ENCODE results near the gene APOO. TPM values are rescaled to one million over a fixed set of nuclear protein-coding genes. Genes with fewer than 3 reads are reported as not detected.

The APOO gene
- 48.5 and 59.4 TPM in 2 replicates for polyA plus RNA-seq (2011; rRNA removed)
- 30.5 and 33.8 TPM in 2 replicates for polyA plus RNA-seq (2012; cell fraction: cytosol; rRNA removed)
- polyA plus RNA-seq (2012; cell fraction: nucleus; rRNA removed) = 10.6 and 10.7 TPM in 2 replicates
- polyA plus RNA-seq (2017; fragmentation: RNase III; extraction: RNeasy Plus Mini Kit Qiagen cat#74134 plus additional on column Dnase treatment) = 33.3 to 35.1 TPM (median 33.5 TPM) in 3 replicates
- 9.4 and 9.8 TPM in 2 replicates for polyA minus RNA-seq (2011; rRNA and poly(A)+ RNA removed)

DNA sequence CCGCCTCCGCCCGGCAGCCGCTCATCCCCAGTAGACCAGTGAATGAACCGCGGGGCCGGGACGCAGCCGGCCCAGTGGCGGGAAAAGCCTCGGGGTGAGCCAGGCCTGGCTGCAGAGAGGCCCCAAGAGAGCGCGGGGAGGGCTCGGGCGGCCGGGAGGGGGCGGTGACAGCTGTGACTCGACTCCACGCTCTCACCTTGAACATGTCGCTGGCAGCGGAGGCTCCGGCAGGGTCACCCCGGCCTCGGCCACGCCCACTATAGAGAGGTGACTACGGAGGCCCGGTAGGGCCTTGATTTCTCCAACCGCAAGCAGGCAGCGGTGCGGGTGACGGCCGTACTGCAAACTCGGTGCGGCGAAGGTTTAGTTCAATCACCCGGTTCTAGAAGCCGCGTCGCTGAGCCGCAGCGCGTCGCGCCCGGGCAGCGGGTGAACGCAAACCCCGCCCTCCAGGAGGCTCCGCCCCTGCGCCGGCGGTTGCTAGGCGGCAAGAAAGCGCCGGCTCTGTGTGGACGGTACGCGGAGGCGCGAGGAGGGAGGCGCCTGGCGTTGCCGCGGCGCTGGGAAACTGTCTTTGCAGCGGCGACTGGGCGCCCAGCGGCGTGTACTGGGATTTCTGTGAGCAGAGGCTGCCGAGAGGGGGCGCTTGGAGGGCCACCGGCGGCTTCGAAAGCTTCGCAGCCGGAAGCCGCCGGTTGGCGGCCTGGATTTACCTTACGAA lies at the start of gene APOO, which contains the start of gene CXorf58:
Gene APOO (minus strand): TSS at position 441 of the 721 bp plus-strand sequence. CDS start 236 bp downstream, at position 205.
Gene CXorf58 (plus strand): TSS at position 509 of the 721 bp plus-strand sequence. CDS start 2,297 bp downstream, outside the sequence.
- peak; percentile 82 to 96 for DNase-seq (ENCODE audit: low read depth in 1 of 2, low spot score in 1 of 2)
- ChIA-PET POLR2A (interaction anchor here (0.6 to 2.8 kb wide), 4 partner anchors 118 to 146 kb away, joined by 3 to 18 read pairs (median 12); partner anchors contain the start of genes EIF2S3 and SAT1), CTCF (interaction anchor here (0.5 to 10.0 kb wide), 23 partner anchors 9 to 214 kb away, joined by 3 to 312 read pairs (median 3); partner anchors contain the start of genes EIF2S3 and SAT1)
- no peak for TF ChIP-seq FOSL2 (IDR thresholded peaks at IDR 0.05)
- TF ChIP-seq FOSL2 (CRISPR knock-in tag; IDR thresholded peaks at IDR 0.05) = no peak
- no peak for TF ChIP-seq POLR2AphosphoS2 (conservative IDR thresholded peaks at IDR 0.05; ENCODE audit: low read length)
- TF ChIP-seq ZNF302 (CRISPR knock-in tag; IDR thresholded peaks at IDR 0.05) = no peak
- TF ChIP-seq CBX8 (IDR thresholded peaks at IDR 0.05) = no peak
- TF ChIP-seq CBX2 (IDR thresholded peaks at IDR 0.05; ENCODE audit: borderline replicate concordance, low read depth) = no peak
- no peak for TF ChIP-seq EP300 (IDR thresholded peaks at IDR 0.05)
- TF ChIP-seq, protein P1, sequence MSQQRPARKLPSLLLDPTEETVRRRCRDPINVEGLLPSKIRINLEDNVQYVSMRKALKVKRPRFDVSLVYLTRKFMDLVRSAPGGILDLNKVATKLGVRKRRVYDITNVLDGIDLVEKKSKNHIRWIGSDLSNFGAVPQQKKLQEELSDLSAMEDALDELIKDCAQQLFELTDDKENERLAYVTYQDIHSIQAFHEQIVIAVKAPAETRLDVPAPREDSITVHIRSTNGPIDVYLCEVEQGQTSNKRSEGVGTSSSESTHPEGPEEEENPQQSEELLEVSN (IDR thresholded peaks at IDR 0.05; ENCODE audit: borderline replicate concordance, low read depth) = peak; percentile 42; the same call in 1 of the 2 replicates
- TF ChIP-seq PHF8 (IDR thresholded peaks at IDR 0.05; ENCODE audit: borderline replicate concordance, low read depth) = peak; percentile 54
- TF ChIP-seq, protein P2, sequence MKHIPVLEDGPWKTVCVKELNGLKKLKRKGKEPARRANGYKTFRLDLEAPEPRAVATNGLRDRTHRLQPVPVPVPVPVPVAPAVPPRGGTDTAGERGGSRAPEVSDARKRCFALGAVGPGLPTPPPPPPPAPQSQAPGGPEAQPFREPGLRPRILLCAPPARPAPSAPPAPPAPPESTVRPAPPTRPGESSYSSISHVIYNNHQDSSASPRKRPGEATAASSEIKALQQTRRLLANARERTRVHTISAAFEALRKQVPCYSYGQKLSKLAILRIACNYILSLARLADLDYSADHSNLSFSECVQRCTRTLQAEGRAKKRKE (CRISPR knock-in tag; IDR thresholded peaks at IDR 0.05; ENCODE audit: low read depth) = no peak
- TF ChIP-seq, protein P3, sequence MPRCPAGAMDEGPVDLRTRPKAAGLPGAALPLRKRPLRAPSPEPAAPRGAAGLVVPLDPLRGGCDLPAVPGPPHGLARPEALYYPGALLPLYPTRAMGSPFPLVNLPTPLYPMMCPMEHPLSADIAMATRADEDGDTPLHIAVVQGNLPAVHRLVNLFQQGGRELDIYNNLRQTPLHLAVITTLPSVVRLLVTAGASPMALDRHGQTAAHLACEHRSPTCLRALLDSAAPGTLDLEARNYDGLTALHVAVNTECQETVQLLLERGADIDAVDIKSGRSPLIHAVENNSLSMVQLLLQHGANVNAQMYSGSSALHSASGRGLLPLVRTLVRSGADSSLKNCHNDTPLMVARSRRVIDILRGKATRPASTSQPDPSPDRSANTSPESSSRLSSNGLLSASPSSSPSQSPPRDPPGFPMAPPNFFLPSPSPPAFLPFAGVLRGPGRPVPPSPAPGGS (IDR thresholded peaks at IDR 0.05) = no peak
- no peak for TF ChIP-seq HDAC2 (IDR thresholded peaks at IDR 0.05)
- TF ChIP-seq EHF (CRISPR knock-in tag; IDR thresholded peaks at IDR 0.05) = no peak
- TF ChIP-seq ZSCAN20 (CRISPR knock-in tag; IDR thresholded peaks at IDR 0.05) = no peak
- TF ChIP-seq CEBPB (IDR thresholded peaks at IDR 0.05) = no peak; a peak in 1 of 4 replicates
- 0 out of 2 replicates have a peak, but pooled peaks have one; percentile 42 for TF ChIP-seq MYC (IDR thresholded peaks at IDR 0.05; ENCODE audit: borderline replicate concordance, low read length)
- TF ChIP-seq HOXB5 (CRISPR knock-in tag; IDR thresholded peaks at IDR 0.05) = 0 out of 2 replicates have a peak, but pooled peaks have one; percentile 29
- TF ChIP-seq EHMT2 (IDR thresholded peaks at IDR 0.05; ENCODE audit: low read depth) = no peak
- no peak for TF ChIP-seq ZFP36 (IDR thresholded peaks at IDR 0.05; ENCODE audit: borderline replicate concordance, partially characterized antibody)
- TF ChIP-seq GATA3 (IDR thresholded peaks at IDR 0.05; ENCODE audit: borderline replicate concordance) = peak; percentile 18; the same call in 1 of the 2 replicates
- TF ChIP-seq, protein P4, sequence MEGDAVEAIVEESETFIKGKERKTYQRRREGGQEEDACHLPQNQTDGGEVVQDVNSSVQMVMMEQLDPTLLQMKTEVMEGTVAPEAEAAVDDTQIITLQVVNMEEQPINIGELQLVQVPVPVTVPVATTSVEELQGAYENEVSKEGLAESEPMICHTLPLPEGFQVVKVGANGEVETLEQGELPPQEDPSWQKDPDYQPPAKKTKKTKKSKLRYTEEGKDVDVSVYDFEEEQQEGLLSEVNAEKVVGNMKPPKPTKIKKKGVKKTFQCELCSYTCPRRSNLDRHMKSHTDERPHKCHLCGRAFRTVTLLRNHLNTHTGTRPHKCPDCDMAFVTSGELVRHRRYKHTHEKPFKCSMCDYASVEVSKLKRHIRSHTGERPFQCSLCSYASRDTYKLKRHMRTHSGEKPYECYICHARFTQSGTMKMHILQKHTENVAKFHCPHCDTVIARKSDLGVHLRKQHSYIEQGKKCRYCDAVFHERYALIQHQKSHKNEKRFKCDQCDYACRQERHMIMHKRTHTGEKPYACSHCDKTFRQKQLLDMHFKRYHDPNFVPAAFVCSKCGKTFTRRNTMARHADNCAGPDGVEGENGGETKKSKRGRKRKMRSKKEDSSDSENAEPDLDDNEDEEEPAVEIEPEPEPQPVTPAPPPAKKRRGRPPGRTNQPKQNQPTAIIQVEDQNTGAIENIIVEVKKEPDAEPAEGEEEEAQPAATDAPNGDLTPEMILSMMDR (IDR thresholded peaks at IDR 0.05) = peak; percentile 82
- no peak for TF ChIP-seq FOSB (CRISPR knock-in tag; IDR thresholded peaks at IDR 0.05)
- 0 out of 2 replicates have a peak, but pooled peaks have one; percentile 42 for TF ChIP-seq ESRRA (IDR thresholded peaks at IDR 0.05; ENCODE audit: borderline replicate concordance, low read length)
- TF ChIP-seq JUN (IDR thresholded peaks at IDR 0.05) = peak; percentile 45 to 82; a peak in 2 of 5 replicates
- no peak for TF ChIP-seq KDM5A (IDR thresholded peaks at IDR 0.05)
- TF ChIP-seq BHLHE40 (IDR thresholded peaks at IDR 0.05; ENCODE audit: low read depth, low read length) = no peak
- TF ChIP-seq, protein P5, sequence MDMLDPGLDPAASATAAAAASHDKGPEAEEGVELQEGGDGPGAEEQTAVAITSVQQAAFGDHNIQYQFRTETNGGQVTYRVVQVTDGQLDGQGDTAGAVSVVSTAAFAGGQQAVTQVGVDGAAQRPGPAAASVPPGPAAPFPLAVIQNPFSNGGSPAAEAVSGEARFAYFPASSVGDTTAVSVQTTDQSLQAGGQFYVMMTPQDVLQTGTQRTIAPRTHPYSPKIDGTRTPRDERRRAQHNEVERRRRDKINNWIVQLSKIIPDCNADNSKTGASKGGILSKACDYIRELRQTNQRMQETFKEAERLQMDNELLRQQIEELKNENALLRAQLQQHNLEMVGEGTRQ (IDR thresholded peaks at IDR 0.05) = no peak
- TF ChIP-seq HOXA7 (CRISPR knock-in tag; IDR thresholded peaks at IDR 0.05) = no peak
- TF ChIP-seq HEYL (CRISPR knock-in tag; IDR thresholded peaks at IDR 0.05) = no peak
- TF ChIP-seq RNF2 (IDR thresholded peaks at IDR 0.05; ENCODE audit: borderline replicate concordance, low read depth) = no peak
- no peak for TF ChIP-seq TFCP2L1 (CRISPR knock-in tag; IDR thresholded peaks at IDR 0.05)
- no peak for TF ChIP-seq SREBF2 (IDR thresholded peaks at IDR 0.05)
- TF ChIP-seq, protein P6, sequence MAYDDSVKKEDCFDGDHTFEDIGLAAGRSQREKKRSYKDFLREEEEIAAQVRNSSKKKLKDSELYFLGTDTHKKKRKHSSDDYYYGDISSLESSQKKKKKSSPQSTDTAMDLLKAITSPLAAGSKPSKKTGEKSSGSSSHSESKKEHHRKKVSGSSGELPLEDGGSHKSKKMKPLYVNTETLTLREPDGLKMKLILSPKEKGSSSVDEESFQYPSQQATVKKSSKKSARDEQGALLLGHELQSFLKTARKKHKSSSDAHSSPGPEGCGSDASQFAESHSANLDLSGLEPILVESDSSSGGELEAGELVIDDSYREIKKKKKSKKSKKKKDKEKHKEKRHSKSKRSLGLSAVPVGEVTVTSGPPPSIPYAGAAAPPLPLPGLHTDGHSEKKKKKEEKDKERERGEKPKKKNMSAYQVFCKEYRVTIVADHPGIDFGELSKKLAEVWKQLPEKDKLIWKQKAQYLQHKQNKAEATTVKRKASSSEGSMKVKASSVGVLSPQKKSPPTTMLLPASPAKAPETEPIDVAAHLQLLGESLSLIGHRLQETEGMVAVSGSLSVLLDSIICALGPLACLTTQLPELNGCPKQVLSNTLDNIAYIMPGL (CRISPR knock-in tag; IDR thresholded peaks at IDR 0.05; ENCODE audit: borderline replicate concordance) = no peak
- peak; percentile 34; the same call in 1 of the 2 replicates for TF ChIP-seq POLR2A (IDR thresholded peaks at IDR 0.05; ENCODE audit: low read length)

More for the DNA sequence above, at the start of gene APOO, which contains the start of gene CXorf58:
- WGBS (ENCODE audit: missing lambda C conversion rate) = 1% methylated on average over 16 of the region's 81 CpGs
- Histone ChIP-seq H3K27ac (peak within 1 kb of the TSS; percentile 91 to 99), H3K9me3 (no peaks in the 10 kb centered on the region), H3K4me1 (peaks cover 10% of the 10 kb centered on the region; the same call in 2 of the 3 replicates), H3K4me2 (peak within 1 kb of the TSS; percentile 66), H3K4me3 (peak within 1 kb of the TSS; percentile 82)
- ATAC-seq = peak; percentile 97 to 98
- FAIRE-seq = peak; percentile 85
